ENCODE data around the gene RPL5. TPM values are rescaled to one million over a fixed set of nuclear protein-coding genes. Genes with fewer than 3 reads are reported as not detected.

The RPL5 gene
- total and polyA plus RNA-seq, 2 experiments from 2014 or later, result 2,182 to 3,547 TPM

- Histone ChIP-seq H3F3A (replicated peaks; ENCODE audit: low read depth) (no peaks in the 10 kb centered on the region), H3K9me2 (ENCODE audit: insufficient read depth) (no peaks in the 10 kb centered on the region), H3K27ac (ENCODE audit: low read depth) (no peak overlapping the region), H3K4me1 (ENCODE audit: insufficient read depth) (no peaks in the 10 kb centered on the region), H3K36me3 (ENCODE audit: insufficient read depth) (no peaks in the 10 kb centered on the region), H3K79me2 (replicated peaks; ENCODE audit: insufficient read depth) (no peaks in the 10 kb centered on the region), H3K4me2 (no peak overlapping the region), H3K27me3 (ENCODE audit: insufficient read depth) (no peaks in the 10 kb centered on the region), H4K20me1 (replicated peaks; ENCODE audit: insufficient read depth) (no peaks in the 10 kb centered on the region), H3K4me3 (no peak overlapping the region), H2AFZ (no peak overlapping the region; the same call in 1 of the 2 replicates)
- Mint-ChIP-seq H3K4me1 (no peaks in the 10 kb centered on the region; the same call in 2 of the 3 replicates), H3K9me3 (no peaks in the 10 kb centered on the region), H3K36me3 (ENCODE audit: low read depth) (no peaks in the 10 kb centered on the region), H3K27ac (no peak overlapping the region), H3K4me3 (no peak overlapping the region), H3K27me3 (ENCODE audit: insufficient read depth, low read depth, poor library complexity) (no peaks in the 10 kb centered on the region)
- TF ChIP-seq EZH2 (IDR thresholded peaks at IDR 0.05; ENCODE audit: low read depth, unreplicated experiment), result no peak
- no peak for TF ChIP-seq ETS1 (IDR thresholded peaks at IDR 0.05)
- TF ChIP-seq JUNB (IDR thresholded peaks at IDR 0.05; ENCODE audit: unreplicated experiment), result no peak
- no peak for TF ChIP-seq ZNF462 (CRISPR knock-in tag; IDR thresholded peaks at IDR 0.05)
- ATAC-seq, result no peak
- no peak for DNase-seq (ENCODE audit: low spot score)
Observed at GRCh38 chr1:92816732-92817131, 15.1 kb upstream of the RPL5 start.

- no peaks in the 10 kb centered on the region; the same call in 2 of the 3 replicates for H3K4me1 Mint-ChIP-seq
- no peak for ATAC-seq
- TF ChIP-seq JUNB (IDR thresholded peaks at IDR 0.05; ENCODE audit: unreplicated experiment) (no peak), ZNF114 (CRISPR knock-in tag; IDR thresholded peaks at IDR 0.05) (no peak), ZNF331 (CRISPR knock-in tag; IDR thresholded peaks at IDR 0.05; ENCODE audit: low read depth) (no peak), CTCF (conservative IDR thresholded peaks at IDR 0.05; ENCODE audit: low read depth in 2 of 2) (no peak), EZH2 (IDR thresholded peaks at IDR 0.05; ENCODE audit: low read depth, unreplicated experiment) (no peak), EZH2phosphoT487 (IDR thresholded peaks at IDR 0.05; ENCODE audit: unreplicated experiment) (no peak), ETS1 (IDR thresholded peaks at IDR 0.05) (no peak), NANOG (IDR thresholded peaks at IDR 0.05; ENCODE audit: borderline replicate concordance) (no peak)
Observed at GRCh38 chr1:92817137-92817697, 14.6 kb upstream of the RPL5 start.

More at GRCh38 chr1:92817137-92817697, 14.6 kb upstream of the RPL5 start:
- Histone ChIP-seq H4K20me1 (replicated peaks; ENCODE audit: insufficient read depth) (no peaks in the 10 kb centered on the region), H3K9me2 (ENCODE audit: insufficient read depth) (no peaks in the 10 kb centered on the region), H3K27me3 (ENCODE audit: insufficient read depth) (no peaks in the 10 kb centered on the region), H3K4me1 (ENCODE audit: insufficient read depth) (no peaks in the 10 kb centered on the region), H2AFZ (no peak overlapping the region), H3K36me3 (ENCODE audit: insufficient read depth) (no peaks in the 10 kb centered on the region), H3F3A (replicated peaks; ENCODE audit: low read depth) (no peaks in the 10 kb centered on the region), H3K79me2 (replicated peaks; ENCODE audit: insufficient read depth) (no peaks in the 10 kb centered on the region), H3K4me3 (no peak overlapping the region), H3K27ac (ENCODE audit: low read depth) (no peak overlapping the region), H3K4me2 (no peak overlapping the region)
- no peaks in the 10 kb centered on the region for H3K27me3 Mint-ChIP-seq (ENCODE audit: insufficient read depth, low read depth, poor library complexity)
- H3K4me3 Mint-ChIP-seq, result no peak overlapping the region
- H3K9me3 Mint-ChIP-seq, result no peaks in the 10 kb centered on the region
- no peak overlapping the region for H3K27ac Mint-ChIP-seq
- DNase-seq (ENCODE audit: low spot score), result no peak
- no peaks in the 10 kb centered on the region for H3K36me3 Mint-ChIP-seq (ENCODE audit: low read depth)

All from GM23338 (cell line).